Measurements from ENCODE around the gene MYO16. TPM values are rescaled to one million over a fixed set of nuclear protein-coding genes. Genes with fewer than 3 reads are reported as not detected.

The MYO16 gene
- total and polyA plus RNA-seq, 4 donors, result 0.48 TPM; not detected in 3

GRCh38 chr13:109154546-109154945 lies 525.1 kb downstream of the MYO16 start:
- no peaks in the 10 kb centered on the region for H3K36me3 ChIP-seq (ENCODE audit: control insufficient read depth in 1 of 2, insufficient read depth in 2 of 2, low read length in 1 of 2)
- no peaks in the 10 kb centered on the region for H3K27me3 ChIP-seq (ENCODE audit: control insufficient read depth in 1 of 2, insufficient read depth in 2 of 2, low read length in 1 of 2)
- DNase-seq, result no peak
- no peaks in the 10 kb centered on the region for H3K9me3 ChIP-seq (ENCODE audit: control insufficient read depth, low read length)
- peaks cover 3 to 7% of the 10 kb centered on the region in 2 donors for H3K4me1 ChIP-seq (ENCODE audit: control insufficient read depth in 1 of 2, insufficient read depth in 2 of 2, low read length in 2 of 2)
- no peak overlapping the region for H3K4me3 ChIP-seq (ENCODE audit: low read length in 2 of 2)
- 59 to 60% methylated on average over 8 of the region's 8 CpGs for WGBS, 2 donors
- intact Hi-C loops (cut with DNase I), result loop anchor here in 1 of 2 donors (10.0 kb wide), 2 partner anchors 190 to 300 kb away; no protein-coding TSS in a partner anchor
- no peak for ATAC-seq (ENCODE audit: low FRiP score)
- no peak overlapping the region for H3K27ac ChIP-seq (ENCODE audit: low read depth in 1 of 2, low read length in 2 of 2)

GRCh38 chr13:109154966-109155761 lies 525.8 kb downstream of the MYO16 start:
- peak overlapping the region; percentile 47 to 81 for H3K27ac ChIP-seq (ENCODE audit: low read depth in 1 of 2, low read length in 2 of 2)
- no peaks in the 10 kb centered on the region for H3K36me3 ChIP-seq (ENCODE audit: control insufficient read depth in 1 of 2, insufficient read depth in 2 of 2, low read length in 1 of 2)
- no peak overlapping the region for H3K4me3 ChIP-seq (ENCODE audit: low read length in 2 of 2)
- 19 to 27% methylated on average over 13 of the region's 13 CpGs for WGBS, 2 donors
- peaks cover 3 to 7% of the 10 kb centered on the region in 2 donors for H3K4me1 ChIP-seq (ENCODE audit: control insufficient read depth in 1 of 2, insufficient read depth in 2 of 2, low read length in 2 of 2)
- no peaks in the 10 kb centered on the region for H3K9me3 ChIP-seq (ENCODE audit: control insufficient read depth, low read length)
- DNase-seq, result no peak
- ATAC-seq (ENCODE audit: low FRiP score), result peak; percentile 28
- intact Hi-C loops (cut with DNase I), result loop anchor here (5.0 to 10.0 kb wide), 5 partner anchors 87 to 300 kb away; no protein-coding TSS in a partner anchor
- H3K27me3 ChIP-seq (ENCODE audit: control insufficient read depth in 1 of 2, insufficient read depth in 2 of 2, low read length in 1 of 2), result no peaks in the 10 kb centered on the region

GRCh38 chr13:109156181-109156935 lies 526.9 kb downstream of the MYO16 start:
- Histone ChIP-seq H3K27ac (ENCODE audit: low read depth in 1 of 2, low read length in 2 of 2) (peak overlapping the region; percentile 34 to 97), H3K27me3 (ENCODE audit: control insufficient read depth in 1 of 2, insufficient read depth in 2 of 2, low read length in 1 of 2) (no peaks in the 10 kb centered on the region), H3K4me3 (ENCODE audit: low read length in 2 of 2) (no peak overlapping the region), H3K4me1 (ENCODE audit: control insufficient read depth in 1 of 2, insufficient read depth in 2 of 2, low read length in 2 of 2) (peaks cover 3 to 7% of the 10 kb centered on the region in 2 donors), H3K36me3 (ENCODE audit: control insufficient read depth in 1 of 2, insufficient read depth in 2 of 2, low read length in 1 of 2) (no peaks in the 10 kb centered on the region), H3K9me3 (ENCODE audit: control insufficient read depth, low read length) (no peaks in the 10 kb centered on the region)
- peak; percentile 63 to 86 for DNase-seq
- peak; percentile 63 for ATAC-seq (ENCODE audit: low FRiP score)
- WGBS, 2 donors, result 3 to 7% methylated on average over 16 of the region's 16 CpGs
- intact Hi-C loops (cut with DNase I), result loop anchor here (5.0 to 10.0 kb wide), 5 partner anchors 86 to 298 kb away; no protein-coding TSS in a partner anchor

GRCh38 chr13:109157275-109157674 lies 527.9 kb downstream of the MYO16 start:
- Histone ChIP-seq H3K27me3 (ENCODE audit: control insufficient read depth in 1 of 2, insufficient read depth in 2 of 2, low read length in 1 of 2) (no peaks in the 10 kb centered on the region), H3K27ac (ENCODE audit: low read depth in 1 of 2, low read length in 2 of 2) (peak overlapping the region in 1 of 2 donors; percentile 13), H3K36me3 (ENCODE audit: control insufficient read depth in 1 of 2, insufficient read depth in 2 of 2, low read length in 1 of 2) (no peaks in the 10 kb centered on the region), H3K4me1 (ENCODE audit: control insufficient read depth in 1 of 2, insufficient read depth in 2 of 2, low read length in 2 of 2) (peaks cover 3 to 7% of the 10 kb centered on the region in 2 donors), H3K9me3 (ENCODE audit: control insufficient read depth, low read length) (no peaks in the 10 kb centered on the region), H3K4me3 (ENCODE audit: low read length in 2 of 2) (no peak overlapping the region)
- DNase-seq (no peak), ATAC-seq (ENCODE audit: low FRiP score) (no peak)
- intact Hi-C loops (cut with DNase I), result loop anchor here (5.0 to 10.0 kb wide), 5 partner anchors 85 to 298 kb away; no protein-coding TSS in a partner anchor
- WGBS, 2 donors, result 76 to 77% methylated on average over 5 of the region's 5 CpGs

GRCh38 chr13:109158383-109158782 lies 529.0 kb downstream of the MYO16 start:
- 94 to 98% methylated on average over 3 of the region's 3 CpGs for WGBS, 2 donors
- ATAC-seq (ENCODE audit: low FRiP score) (no peak), DNase-seq (no peak)
- no peaks in the 10 kb centered on the region for H3K36me3 ChIP-seq (ENCODE audit: control insufficient read depth in 1 of 2, insufficient read depth in 2 of 2, low read length in 1 of 2)
- no peak overlapping the region for H3K27ac ChIP-seq (ENCODE audit: low read depth in 1 of 2, low read length in 2 of 2)
- intact Hi-C loops (cut with DNase I), result loop anchor here (2.0 to 10.0 kb wide), 6 partner anchors 14 to 296 kb away; no protein-coding TSS in a partner anchor
- no peak overlapping the region for H3K4me3 ChIP-seq (ENCODE audit: low read length in 2 of 2)
- peaks cover 3 to 7% of the 10 kb centered on the region in 2 donors for H3K4me1 ChIP-seq (ENCODE audit: control insufficient read depth in 1 of 2, insufficient read depth in 2 of 2, low read length in 2 of 2)
- no peaks in the 10 kb centered on the region for H3K27me3 ChIP-seq (ENCODE audit: control insufficient read depth in 1 of 2, insufficient read depth in 2 of 2, low read length in 1 of 2)
- no peaks in the 10 kb centered on the region for H3K9me3 ChIP-seq (ENCODE audit: control insufficient read depth, low read length)

GRCh38 chr13:109159650-109160309 lies 530.4 kb downstream of the MYO16 start:
- no peak for ATAC-seq (ENCODE audit: low FRiP score)
- no peak overlapping the region for H3K27ac ChIP-seq (ENCODE audit: low read depth in 1 of 2, low read length in 2 of 2)
- H3K27me3 ChIP-seq (ENCODE audit: control insufficient read depth in 1 of 2, insufficient read depth in 2 of 2, low read length in 1 of 2), result no peaks in the 10 kb centered on the region
- WGBS, 2 donors, result 65 to 71% methylated on average over 14 of the region's 14 CpGs
- no peak overlapping the region for H3K4me3 ChIP-seq (ENCODE audit: low read length in 2 of 2)
- no peaks in the 10 kb centered on the region for H3K36me3 ChIP-seq (ENCODE audit: control insufficient read depth in 1 of 2, insufficient read depth in 2 of 2, low read length in 1 of 2)
- H3K4me1 ChIP-seq (ENCODE audit: control insufficient read depth in 1 of 2, insufficient read depth in 2 of 2, low read length in 2 of 2), result peaks cover 0 to 7% of the 10 kb centered on the region in 2 donors
- no peak for DNase-seq
- intact Hi-C loops (cut with DNase I), result loop anchor here (2.0 to 10.0 kb wide), 6 partner anchors 13 to 295 kb away; no protein-coding TSS in a partner anchor
- no peaks in the 10 kb centered on the region for H3K9me3 ChIP-seq (ENCODE audit: control insufficient read depth, low read length)

GRCh38 chr13:109160357-109160756 lies 530.9 kb downstream of the MYO16 start:
- intact Hi-C loops (cut with DNase I), result no loop called here
- 84% methylated on average over 4 of the region's 4 CpGs for WGBS, 2 donors
- no peak for ATAC-seq (ENCODE audit: low FRiP score)

More at GRCh38 chr13:109160357-109160756, 530.9 kb downstream of the MYO16 start:
- H3K9me3 ChIP-seq (ENCODE audit: control insufficient read depth, low read length), result no peaks in the 10 kb centered on the region
- no peak for DNase-seq
- no peaks in the 10 kb centered on the region for H3K36me3 ChIP-seq (ENCODE audit: control insufficient read depth in 1 of 2, insufficient read depth in 2 of 2, low read length in 1 of 2)
- peaks cover 0 to 5% of the 10 kb centered on the region in 2 donors for H3K4me1 ChIP-seq (ENCODE audit: control insufficient read depth in 1 of 2, insufficient read depth in 2 of 2, low read length in 2 of 2)
- H3K27ac ChIP-seq (ENCODE audit: low read depth in 1 of 2, low read length in 2 of 2), result no peak overlapping the region
- H3K27me3 ChIP-seq (ENCODE audit: control insufficient read depth in 1 of 2, insufficient read depth in 2 of 2, low read length in 1 of 2), result no peaks in the 10 kb centered on the region
- H3K4me3 ChIP-seq (ENCODE audit: low read length in 2 of 2), result no peak overlapping the region

Data from aorta (tissue), 5 donors.